MM.1S (cell line): ENCODE results near the gene HLA-DMA.

ENCODE experiments used
- CTCF ChIP-seq: fragments of 300-600 bp; sonication (generic); IDR thresholded peaks from 2 replicates; pipeline ENCODE4 v1.5.1; 2016; ENCODE audit warnings: antibody characterized with exemption, low read length, mixed read lengths
- EZH2phosphoT487 ChIP-seq: fragments of 300-600 bp; sonication (generic); IDR thresholded peaks from 2 replicates; pipeline ENCODE4 v1.6.1; 2018; ENCODE audit warnings: antibody characterized with exemption, low read length

GRCh38 chr6:32979720-32980487 is 27.0 kb upstream of the HLA-DMA start:
- no peak for TF ChIP-seq CTCF
- no peak for TF ChIP-seq EZH2phosphoT487
